GM21381 (cell line): ENCODE data around the gene FAM210B.
"Not testable (repeated sequence)": the region's sequence is repeated elsewhere in the genome, so short reads cannot be mapped to it uniquely, and the experiment has no call there.

Experiments used
- ATAC-seq: cut with Tn5 transposase; IDR thresholded peaks from one replicate; pipeline ENCODE4 v1.9.1; 2021; ENCODE audit warnings: mild to moderate bottlenecking, moderate library complexity; ENCODE audit not compliant: unreplicated experiment

Gene FAM210B

GRCh38 chr20:56391596-56392131 is 32.9 kb downstream of the FAM210B start:
- ATAC-seq = peak; percentile 37

GRCh38 chr20:56392132-56392880 is 33.5 kb downstream of the FAM210B start, which contains the start of the genes AURKA and CSTF1:
AURKA (minus strand) TSS chr20:56392215; CDS start chr20:56388197, 4,018 bp downstream.
CSTF1 (plus strand) TSS chr20:56392645; CDS start chr20:56395553, 2,908 bp downstream.
- peak; percentile 92 for ATAC-seq

DNA sequence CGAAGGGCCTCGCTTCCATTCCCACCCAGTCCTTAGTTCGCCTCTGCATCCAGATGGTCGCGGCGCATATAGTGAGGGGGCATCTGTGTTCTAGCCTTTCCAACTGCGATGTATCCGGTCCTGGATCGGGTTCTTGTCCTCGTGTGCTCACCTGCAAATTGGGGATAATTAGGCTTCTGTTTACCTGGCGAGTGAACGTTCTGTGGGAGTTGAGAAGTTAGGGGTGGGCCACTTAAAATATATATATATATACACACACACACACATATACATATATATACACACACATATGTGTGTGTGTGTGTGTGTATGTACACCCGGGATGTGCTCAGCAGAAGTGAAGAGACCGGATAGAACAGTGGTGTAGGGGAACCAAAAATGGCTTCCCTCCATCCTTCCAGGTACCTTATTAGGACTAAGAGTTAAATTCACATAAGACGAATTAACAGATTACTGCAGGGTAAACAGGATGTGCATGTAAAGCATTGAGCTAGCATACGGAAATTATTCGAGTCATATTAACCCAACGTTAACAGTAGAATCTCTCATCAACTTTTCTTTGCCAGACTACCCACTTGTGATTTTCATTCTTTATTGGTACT is 34.2 kb downstream of the FAM210B start:
- ATAC-seq = no peak

GRCh38 chr20:56393653-56394052 is 34.9 kb downstream of the FAM210B start:
- ATAC-seq = no peak

DNA sequence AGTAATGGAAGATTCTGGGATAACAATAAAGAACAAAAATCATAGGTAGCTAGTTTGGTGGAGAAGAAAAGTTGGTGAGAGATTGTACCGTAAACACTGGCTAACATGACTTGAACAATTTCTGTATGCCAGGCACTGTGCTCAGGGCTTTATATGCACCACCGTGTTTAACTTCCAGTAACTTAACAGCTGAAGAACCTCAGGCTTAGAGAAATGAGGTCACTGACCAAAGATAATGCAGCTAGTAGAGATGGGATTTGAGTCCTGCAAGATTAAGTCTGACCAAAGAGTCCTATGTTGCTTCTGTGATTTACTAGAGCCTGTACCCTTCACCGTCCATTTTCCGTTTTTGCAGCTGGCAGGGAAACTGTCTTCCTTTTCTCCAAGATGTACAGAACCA is 36.4 kb downstream of the FAM210B start:
- ATAC-seq = no peak

DNA sequence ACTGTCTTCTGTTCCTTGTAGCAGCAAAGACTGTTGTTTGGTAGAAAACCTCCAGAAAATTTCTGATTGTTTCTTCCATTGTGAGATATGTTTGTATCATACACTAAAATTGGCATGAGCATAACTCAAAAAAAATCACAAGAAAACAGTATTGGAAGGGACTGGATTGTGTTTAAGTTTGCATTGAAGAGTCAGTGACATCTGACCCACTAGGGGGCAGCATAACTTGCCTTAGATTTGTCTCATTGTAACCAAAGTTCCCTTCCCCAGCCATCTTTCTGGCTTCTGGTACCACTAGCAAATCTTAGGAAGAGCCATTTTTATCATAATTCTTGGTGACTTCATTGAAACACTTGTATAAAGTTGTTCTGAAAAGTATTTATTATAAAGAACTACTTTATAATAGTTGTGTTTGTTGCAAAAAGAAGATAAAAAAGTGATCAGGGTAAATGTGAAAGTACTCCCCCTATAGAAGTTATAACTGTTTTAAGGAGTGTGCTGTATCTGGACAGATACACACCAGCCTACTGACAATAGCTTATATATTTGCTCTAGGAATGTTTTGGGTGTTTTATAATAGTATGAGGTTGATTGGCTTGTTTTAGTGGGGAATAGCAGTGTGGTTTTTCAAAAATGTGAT is 41.3 kb downstream of the FAM210B start:
- no peak for ATAC-seq

- ATAC-seq = no peak
Measured at GRCh38 chr20:56403465-56403864, 44.7 kb downstream of the FAM210B start.

DNA sequence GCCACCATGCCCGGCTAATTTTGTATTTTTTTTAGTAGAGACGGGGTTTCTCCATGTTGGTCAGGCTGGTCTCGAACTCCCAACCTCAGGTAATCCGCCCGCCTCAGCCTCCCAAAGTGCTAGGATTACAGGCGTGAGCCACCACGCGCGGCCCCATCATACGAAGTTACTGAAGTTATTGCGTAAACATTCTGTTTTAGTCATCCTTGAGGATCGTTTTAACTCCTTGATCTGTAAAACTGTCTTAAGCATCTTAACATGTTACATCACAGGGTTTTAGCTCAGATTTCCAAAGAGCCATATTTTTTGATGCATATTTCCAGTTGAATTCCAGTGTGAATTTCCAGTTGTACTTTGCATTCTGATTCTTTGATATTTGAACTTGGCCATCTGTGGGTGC is 46.6 kb downstream of the FAM210B start:
- ATAC-seq = not testable (repeated sequence)

GRCh38 chr20:56406910-56407309 is 48.1 kb downstream of the FAM210B start:
- no peak for ATAC-seq

- ATAC-seq = no peak
Measured at GRCh38 chr20:56409521-56409920, 50.7 kb downstream of the FAM210B start.

GRCh38 chr20:56409956-56410355 is 51.2 kb downstream of the FAM210B start:
- no peak for ATAC-seq

DNA sequence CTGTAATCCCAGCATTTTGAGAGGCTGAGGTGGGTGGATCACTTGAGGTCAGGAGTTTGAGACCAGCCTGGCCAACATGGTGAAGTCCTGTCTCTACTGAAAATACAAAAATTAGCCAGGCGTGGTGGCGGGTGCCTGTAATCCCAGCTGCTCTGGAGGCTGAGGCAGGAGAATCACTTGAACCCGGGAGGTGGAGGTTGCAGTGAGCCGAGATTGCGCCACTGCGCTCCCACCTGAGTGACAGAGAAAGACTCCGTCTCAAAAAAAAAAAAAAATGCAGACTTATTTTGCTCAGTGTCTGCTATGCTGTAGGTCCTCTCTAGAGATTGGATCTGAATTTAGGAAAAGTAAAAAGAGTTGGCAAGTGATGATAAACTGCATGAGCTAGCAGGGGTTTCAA is 52.5 kb downstream of the FAM210B start:
- ATAC-seq = not testable (repeated sequence)

- peak; percentile 74 for ATAC-seq
Measured at GRCh38 chr20:56411759-56412472, 53.1 kb downstream of the FAM210B start, which contains the start of gene CASS4. CASS4 (plus strand) TSS chr20:56412260; CDS start chr20:56412459, 199 bp downstream.

DNA sequence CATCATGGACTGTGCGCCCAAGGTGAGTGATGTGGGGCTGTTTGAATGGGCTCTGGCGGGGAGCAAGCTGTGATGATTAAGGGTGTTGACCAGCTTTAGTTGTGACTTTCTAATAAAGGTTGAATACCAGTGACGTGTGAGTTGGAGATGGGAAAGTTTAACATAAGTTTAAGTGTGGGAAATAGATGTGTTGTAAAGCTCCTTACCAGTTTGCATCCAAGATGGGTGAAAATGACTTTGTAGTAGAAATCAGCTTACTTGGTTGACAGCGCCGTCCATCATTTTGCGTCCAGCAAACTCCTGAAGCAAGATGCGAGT is 53.7 kb downstream of the FAM210B start:
- ATAC-seq = no peak

DNA sequence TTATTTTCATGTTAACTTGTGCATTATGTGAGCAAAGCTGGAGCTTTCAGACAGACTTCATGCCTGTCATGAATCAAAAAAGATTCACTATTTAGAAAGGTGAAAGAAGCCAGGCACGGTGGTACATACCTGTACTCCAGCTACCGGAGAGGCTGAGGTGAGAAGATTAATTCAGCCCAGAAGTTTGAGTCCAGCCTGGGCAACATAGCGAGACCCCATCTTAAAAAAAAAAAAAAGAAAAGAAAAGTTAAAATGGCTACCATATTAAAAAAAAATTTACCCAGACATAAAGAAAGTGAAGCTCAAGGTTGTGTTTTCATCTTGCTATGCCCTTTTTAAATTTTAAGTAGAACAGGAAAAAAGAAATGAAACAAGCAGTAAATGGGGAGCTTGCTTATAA is 54.2 kb downstream of the FAM210B start:
- ATAC-seq = no peak

DNA sequence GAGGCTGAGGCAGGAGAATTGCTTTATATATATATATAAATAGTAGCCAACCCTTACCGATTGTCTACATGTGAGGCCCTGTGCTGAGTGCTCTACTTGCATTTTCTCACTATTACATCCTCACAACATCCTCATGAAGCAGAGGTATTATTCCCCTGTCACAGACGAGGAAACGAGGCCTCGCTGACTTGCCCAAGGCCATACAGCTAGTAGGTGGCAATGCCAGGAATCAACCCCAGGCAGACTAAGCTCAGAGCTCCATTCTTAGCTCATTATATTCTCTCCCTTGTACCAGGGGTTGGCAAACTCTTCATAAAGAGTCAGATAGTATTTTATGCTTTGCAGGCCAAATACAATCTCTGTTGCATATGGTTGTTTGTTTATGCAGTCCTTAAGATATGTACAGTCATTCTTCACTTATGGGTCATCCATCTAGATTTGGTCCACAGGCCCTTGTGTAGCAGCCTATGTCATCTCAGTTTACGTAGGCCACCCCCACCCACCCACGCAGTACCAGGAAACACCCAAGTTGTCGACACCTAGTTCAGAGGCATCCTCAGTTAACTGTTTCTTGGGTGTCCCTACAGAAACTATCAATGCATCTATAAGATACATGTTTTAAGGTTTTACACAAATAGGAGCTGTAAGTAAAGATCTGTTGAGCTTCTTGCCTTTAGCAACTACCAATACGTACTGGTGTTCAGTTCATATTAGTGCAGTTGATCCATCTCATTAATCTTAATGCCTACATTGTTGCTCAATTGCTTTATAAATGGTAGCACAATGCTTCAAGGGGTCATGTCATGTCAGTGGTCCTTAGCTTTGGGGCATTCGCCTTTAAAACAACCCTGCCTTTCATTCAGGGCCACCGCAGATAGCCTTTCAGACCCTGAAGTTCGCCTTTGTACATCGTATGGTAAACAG is 56.3 kb downstream of the FAM210B start:
- ATAC-seq = no peak

- no peak for ATAC-seq
Measured at GRCh38 chr20:56417402-56417801, 58.6 kb downstream of the FAM210B start.

- no peak for ATAC-seq
Measured at GRCh38 chr20:56417911-56418310, 59.1 kb downstream of the FAM210B start.
